NCI-H1092 (cell line): ENCODE measurements around the gene DCDC2B.
A peak's percentile ranks its signal among the peaks of the same experiment; 100 is the strongest.
"Not testable (repeated sequence)": the region's sequence is repeated elsewhere in the genome, so short reads cannot be mapped to it uniquely, and the experiment has no call there.

Source experiments
- DNase-seq: peaks from one replicate; lab custom pipeline; 2025; lab: John Stamatoyannopoulos, UW

DCDC2B gene

GRCh38 chr1:32208891-32209328 is at the start of gene DCDC2B:
DCDC2B (plus strand) TSS chr1:32209089; CDS start chr1:32209094, 5 bp downstream.
- DNase-seq: peak; percentile 90

- no peak for DNase-seq
Observed at GRCh38 chr1:32159189-32159588, 49.7 kb upstream of the DCDC2B start.

- DNase-seq: no peak
Observed at GRCh38 chr1:32163405-32163804, 45.5 kb upstream of the DCDC2B start.

- DNase-seq: not testable (repeated sequence)
Observed at GRCh38 chr1:32165633-32166032, 43.3 kb upstream of the DCDC2B start.

GRCh38 chr1:32170991-32171390 is 37.9 kb upstream of the DCDC2B start:
- no peak for DNase-seq

- no peak for DNase-seq
Observed at GRCh38 chr1:32172621-32173245, 36.2 kb upstream of the DCDC2B start.

- no peak for DNase-seq
Observed at GRCh38 chr1:32178380-32179192, 30.3 kb upstream of the DCDC2B start.

GRCh38 chr1:32179193-32179442 is 29.8 kb upstream of the DCDC2B start:
- DNase-seq: no peak

- DNase-seq: peak; percentile 93
Observed at GRCh38 chr1:32179443-32180185, 29.3 kb upstream of the DCDC2B start, which contains the start of gene TXLNA. TXLNA (plus strand) TSS chr1:32179675; CDS start chr1:32180346, 671 bp downstream.

- DNase-seq: no peak
Observed at GRCh38 chr1:32180186-32181060, 28.5 kb upstream of the DCDC2B start.

GRCh38 chr1:32181065-32181464 is 27.8 kb upstream of the DCDC2B start:
- DNase-seq: no peak

- no peak for DNase-seq
Observed at GRCh38 chr1:32181563-32181962, 27.3 kb upstream of the DCDC2B start.

GRCh38 chr1:32182060-32182459 is 26.8 kb upstream of the DCDC2B start:
- no peak for DNase-seq

- no peak for DNase-seq
Observed at GRCh38 chr1:32184650-32185049, 24.2 kb upstream of the DCDC2B start.

- DNase-seq: no peak
Observed at GRCh38 chr1:32186077-32186476, 22.8 kb upstream of the DCDC2B start.

- no peak for DNase-seq
Observed at GRCh38 chr1:32186491-32186890, 22.4 kb upstream of the DCDC2B start.

GRCh38 chr1:32187850-32188249 is 21.0 kb upstream of the DCDC2B start:
- DNase-seq: no peak

GRCh38 chr1:32192220-32192948 is 16.5 kb upstream of the DCDC2B start:
- no peak for DNase-seq

GRCh38 chr1:32194984-32195383 is 13.9 kb upstream of the DCDC2B start:
- no peak for DNase-seq

GRCh38 chr1:32195531-32195930 is 13.4 kb upstream of the DCDC2B start:
- DNase-seq: no peak
